HG03565 (cell line): ENCODE data around the gene H2BK1.

Experiments
- ATAC-seq: cut with Tn5 transposase; IDR thresholded peaks from one replicate; pipeline ENCODE4 v1.9.1; 2021; ENCODE audit warnings: mild to moderate bottlenecking, moderate library complexity; ENCODE audit not compliant: unreplicated experiment

The H2BK1 gene

DNA sequence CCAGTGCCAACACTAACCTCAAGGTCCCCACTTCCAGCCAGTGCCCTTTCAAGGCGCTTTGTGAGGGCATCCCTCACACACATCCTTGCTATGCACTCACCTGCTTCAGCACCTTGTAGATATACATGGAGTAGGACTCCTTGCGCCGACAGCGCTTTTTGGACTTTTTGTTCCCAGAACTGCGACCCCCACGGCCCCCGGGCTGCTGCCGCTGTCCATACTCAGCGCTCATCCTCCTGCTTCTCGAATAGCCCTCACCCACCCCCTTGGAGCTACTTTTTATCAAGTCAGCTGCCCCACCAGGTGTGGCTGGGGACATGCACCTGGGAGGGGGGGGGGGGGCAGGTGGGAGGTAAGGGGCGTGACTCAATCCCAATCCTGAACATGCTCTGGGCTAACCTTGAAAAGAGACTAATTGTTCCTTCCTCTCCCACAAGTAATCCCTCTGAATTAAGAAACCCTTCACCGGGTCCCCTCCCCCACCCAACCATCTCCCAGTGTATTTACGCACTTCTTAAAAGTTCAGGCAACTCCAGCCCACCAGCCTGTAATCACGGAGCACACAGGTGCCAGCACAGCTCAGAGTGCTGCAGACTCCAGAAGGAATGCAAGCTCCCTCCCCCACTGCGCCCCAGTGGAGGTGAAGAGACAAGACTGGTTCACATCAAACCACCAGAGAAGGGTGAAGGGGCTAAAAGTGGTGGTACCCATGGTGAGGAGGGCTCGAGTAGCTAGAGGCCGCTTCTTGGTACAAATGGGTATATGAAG lies at the start of gene H2BK1:
H2BK1 (minus strand) TSS at position 402 of the 768 bp plus-strand sequence; CDS start at position 232, 170 bp downstream.
- no peak for ATAC-seq

DNA sequence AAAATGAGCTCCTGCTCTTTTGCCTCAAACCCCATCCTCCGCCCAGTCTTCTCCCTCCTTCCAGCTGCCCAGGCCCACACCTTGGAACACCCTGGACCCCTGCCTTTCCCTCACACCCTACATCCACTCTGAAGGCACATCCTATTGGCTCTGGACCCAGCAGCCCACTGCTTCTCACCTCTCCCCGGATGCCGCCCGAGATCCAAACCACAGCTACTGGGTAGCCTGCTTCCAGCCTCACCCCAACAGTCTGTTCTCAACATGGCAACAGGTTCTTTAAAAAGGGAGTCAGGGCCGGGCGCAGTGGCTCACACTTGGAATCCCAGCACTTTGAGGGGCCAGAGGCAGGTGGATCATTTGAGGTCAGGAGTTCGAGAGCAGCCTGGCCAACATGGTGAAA lies 47.7 kb upstream of the H2BK1 start:
- no peak for ATAC-seq

DNA sequence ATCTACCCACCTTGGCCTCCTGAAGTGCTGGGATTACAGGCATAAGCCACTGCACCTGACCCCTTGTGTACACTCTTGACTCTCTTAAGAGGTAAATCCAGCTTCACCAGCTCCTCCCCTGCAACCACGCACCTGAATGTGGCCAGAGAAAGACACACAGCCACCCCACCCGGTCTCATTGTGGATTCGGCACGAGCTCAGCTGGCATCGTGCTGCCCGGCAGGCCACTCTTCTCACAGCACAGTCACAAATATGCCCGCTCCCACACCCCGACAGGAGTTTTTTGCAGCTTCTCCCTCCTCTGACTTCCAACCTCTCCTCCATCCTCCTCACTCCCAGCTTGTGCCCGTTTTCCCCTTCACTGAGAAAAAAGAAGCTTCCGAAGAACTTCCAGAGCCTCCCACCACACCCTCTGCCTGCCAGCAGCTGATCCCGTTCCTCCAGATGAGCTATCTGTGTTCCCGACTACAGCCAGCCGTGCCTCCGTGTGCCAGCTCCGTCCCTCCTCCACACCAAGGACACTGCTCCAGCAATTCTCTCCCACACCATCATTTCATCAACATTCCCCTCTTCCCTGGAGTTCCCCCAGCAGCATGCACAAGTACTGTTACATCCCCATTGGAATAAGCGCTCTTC lies 46.2 kb upstream of the H2BK1 start:
- ATAC-seq, result no peak

DNA sequence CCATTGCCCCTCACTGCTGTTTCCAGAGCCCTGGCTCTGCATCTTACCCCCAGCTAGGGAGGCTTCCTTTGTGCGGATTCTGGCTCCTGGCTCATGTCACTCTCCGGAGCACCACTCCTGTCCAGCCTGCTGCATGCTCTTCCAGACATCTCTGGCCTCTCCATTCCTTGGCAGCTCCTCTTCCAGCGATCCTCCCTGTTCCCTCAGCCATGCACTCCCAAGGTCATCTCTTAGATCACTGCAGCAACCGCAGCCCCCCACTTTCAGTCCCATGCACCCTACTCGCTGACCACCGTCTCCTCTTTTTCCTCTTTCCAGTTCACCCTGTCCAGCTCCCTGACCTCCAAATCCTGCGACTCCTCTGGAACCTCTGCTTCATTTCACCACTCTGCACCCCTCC lies 45.1 kb upstream of the H2BK1 start:
- ATAC-seq, result no peak

DNA sequence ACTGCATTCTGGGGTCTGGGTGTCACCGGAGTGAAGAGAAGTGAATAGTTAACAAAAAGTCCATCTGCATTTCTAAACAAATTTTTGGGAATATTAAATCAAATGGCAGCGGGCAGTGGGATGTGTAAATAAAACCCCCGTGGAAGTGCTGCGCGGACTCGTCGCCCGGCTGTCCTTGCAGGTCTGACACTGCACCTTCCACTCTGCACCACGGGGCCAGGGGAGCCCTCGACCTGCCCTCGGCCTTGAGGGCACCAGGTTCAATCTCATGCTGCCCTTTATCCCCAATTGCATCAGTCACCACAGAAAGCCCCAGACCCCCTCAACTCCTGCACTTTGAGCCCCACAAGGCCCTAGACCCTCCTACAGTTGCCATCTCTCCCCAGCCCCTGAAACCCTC lies 44.6 kb upstream of the H2BK1 start:
- no peak for ATAC-seq

DNA sequence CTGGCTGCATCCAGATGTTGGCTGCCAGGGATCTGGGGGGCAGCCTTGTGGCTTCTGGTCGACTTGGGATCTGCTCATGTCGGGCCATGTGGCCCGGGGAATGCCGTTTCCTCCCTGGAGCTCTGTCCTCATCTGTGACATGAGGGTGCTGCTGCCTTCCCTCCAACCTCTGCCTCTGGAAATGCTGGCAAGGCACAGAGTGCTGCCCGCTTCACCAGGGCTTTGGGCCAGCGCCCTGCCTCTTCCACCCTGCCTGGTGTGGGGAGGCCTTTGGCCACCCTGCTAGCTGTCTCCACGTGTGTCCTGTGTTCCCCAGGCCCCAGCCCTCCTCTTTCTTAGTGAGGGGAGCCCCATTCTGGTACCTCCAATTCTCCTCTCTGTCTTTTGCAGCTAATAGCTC lies 44.0 kb upstream of the H2BK1 start:
- no peak for ATAC-seq

DNA sequence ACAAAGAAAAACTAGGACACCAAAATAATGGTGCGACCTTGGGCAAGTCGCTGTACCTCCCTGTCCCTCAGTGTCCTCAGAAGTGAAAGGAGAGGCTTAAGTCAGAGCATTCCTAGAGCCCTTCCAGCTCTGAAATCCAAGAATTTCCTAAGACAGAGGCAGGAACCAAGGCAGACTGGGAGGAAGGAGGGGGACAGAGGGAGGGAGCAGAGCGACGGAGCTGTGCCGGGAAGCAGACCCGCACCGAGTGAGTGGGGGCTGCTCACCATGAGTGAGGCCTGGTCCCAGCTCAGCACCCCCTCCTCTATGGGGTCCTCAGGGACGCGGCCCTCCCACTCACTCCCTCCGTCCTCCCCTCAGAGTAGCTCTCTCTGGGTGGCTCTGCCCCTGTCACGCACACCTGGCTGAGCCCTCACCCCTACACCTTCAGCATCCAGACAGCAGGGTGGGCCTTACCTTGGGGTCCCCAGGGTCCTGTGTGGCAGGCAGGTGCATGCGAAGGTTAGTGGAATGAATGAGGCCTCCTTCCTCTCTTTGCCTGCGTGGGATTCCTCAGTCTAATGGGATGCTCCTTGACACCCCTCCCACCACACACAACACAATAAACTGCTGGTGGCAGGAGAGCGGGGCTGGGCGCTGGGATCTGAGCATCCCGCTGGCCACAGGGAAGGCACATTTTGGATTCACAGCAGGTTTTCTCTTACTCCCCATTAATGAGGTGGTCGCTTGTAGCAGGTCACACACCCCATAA lies 42.8 kb upstream of the H2BK1 start:
- no peak for ATAC-seq

DNA sequence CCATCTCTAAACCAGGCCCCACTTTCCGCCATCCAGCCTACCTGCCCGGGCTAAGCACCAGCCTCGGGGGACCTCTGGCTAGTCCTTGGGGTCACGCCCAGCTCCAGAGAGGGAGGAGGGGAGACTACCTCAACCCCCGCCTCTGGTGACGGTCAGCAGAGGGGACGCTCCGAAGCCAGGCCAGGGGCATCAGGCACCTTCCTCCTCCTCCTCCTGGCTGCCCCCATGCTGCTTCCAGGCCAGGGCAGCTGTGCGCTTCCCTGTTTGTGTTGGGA lies 42.2 kb upstream of the H2BK1 start:
- no peak for ATAC-seq

DNA sequence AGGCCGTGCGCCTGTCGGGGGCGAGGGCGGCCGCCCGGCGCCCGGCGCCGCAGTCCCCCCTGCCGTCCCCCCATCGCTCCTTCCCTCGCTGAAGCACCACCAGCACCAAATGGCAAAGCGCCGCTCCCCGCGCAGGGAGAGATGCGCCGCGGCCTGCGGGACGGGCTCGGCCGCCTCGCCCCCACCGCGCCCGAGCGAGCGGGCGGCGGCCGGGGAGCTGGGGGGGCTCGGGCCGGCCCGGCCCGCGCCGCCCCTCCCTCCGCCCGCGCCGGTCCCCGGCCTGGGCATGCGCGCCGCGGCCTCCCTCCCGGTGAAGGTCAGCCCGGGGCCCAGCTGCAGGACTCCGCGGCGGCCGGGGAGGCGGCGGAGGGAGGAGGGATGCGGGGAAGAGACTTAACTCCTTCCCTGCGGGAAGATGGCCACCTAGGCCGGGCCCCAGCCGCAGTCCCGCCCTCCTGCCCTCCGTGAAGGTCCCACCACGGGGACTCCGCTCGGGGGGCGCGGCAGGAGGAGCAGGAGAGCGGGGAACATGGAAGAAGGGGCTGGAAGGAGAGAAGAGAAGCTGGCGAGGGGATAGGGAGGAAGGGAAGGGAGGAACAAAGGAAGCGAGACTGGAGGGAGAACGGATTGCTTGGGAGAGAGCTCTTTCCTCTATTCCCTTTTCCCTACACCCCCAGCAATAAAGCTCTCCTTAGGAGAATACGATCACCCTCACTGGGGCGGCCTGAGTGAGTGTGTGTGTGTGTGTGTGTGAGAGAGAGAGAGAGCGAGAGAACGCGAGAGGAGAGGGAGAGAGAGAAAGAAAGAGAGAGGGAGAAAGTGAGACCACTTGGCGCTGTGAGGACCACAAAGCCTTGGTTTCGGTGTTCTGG lies 41.6 kb upstream of the H2BK1 start:
- ATAC-seq, result no peak

DNA sequence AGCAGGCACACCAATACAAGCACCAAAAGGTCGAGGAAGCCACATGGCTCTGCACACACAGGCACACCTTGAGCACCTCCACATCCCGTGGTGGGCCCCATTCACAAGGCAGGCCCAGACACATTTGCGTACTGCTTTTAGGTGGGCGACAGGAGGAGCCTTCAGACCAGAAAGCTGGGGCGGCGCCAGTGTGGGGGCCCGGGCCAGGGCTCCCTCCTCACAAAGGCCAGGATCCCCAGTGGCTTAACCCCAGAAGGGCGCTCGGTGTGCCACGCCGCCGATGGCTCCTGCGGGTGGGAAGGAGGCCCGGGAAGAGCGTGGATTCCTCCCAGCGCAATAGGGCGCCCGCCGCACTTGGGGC lies 41.0 kb upstream of the H2BK1 start:
- ATAC-seq, result no peak

DNA sequence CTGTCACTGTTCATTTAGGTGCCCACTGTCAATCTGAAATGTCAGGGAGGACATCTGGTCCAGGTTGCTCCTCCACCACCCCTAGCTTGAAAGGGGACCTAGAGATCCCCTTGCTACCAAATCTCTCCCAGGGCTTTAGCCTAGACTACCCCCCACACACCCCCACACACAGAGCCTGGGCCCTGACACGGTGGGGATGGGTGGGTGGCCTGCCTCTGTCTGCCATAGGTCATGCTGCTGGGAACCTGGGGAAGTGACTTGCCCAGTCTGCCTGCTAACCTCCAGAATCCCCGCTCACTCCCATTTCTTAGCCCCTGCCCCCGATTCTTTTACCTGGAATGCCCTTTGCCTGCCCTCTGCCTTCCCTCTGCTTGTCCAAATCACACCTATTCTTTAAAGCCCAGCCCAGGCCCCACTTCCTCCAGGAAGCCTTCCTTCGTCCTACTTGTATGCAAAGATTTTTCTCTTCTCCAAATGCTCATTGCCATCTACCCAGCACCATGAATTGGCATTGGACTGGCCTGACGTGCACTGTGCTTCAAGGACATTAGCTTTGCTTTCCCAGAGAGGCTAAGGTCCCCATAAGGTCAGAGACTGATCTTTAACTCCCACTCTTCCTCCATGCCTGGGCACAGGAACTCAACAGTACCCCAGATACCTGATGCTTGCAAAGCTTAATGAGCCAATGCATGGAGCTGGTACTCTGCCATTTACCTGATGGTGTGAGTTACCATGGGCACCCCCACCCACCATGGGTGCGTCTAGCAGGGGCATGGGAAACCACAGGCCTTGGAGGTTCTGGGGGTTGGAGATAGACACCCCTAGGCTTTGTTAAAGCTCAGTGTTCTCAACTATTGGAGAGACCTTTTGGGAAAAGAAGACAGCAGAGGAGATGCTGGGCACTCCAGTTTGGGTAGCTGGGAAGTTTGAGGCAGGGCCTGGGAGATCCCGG lies 40.2 kb upstream of the H2BK1 start:
- no peak for ATAC-seq

DNA sequence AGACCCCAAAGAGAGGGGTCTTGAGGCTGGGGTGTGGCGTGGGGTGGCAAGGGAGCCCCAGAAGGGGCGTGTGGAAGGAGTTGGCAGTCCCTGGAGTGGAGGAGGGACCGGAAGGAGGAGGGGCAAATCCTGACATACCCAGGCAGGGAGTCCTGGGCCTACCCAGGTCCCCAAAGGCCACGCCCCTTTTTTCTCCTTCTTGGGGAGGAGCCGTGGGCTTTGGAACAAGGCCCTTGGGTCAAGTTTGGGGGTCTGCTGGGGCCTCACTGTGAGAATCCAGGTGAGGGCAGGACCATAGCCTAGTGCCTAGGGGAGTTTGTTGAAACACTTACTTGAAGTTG lies 39.4 kb upstream of the H2BK1 start:
- ATAC-seq, result no peak

DNA sequence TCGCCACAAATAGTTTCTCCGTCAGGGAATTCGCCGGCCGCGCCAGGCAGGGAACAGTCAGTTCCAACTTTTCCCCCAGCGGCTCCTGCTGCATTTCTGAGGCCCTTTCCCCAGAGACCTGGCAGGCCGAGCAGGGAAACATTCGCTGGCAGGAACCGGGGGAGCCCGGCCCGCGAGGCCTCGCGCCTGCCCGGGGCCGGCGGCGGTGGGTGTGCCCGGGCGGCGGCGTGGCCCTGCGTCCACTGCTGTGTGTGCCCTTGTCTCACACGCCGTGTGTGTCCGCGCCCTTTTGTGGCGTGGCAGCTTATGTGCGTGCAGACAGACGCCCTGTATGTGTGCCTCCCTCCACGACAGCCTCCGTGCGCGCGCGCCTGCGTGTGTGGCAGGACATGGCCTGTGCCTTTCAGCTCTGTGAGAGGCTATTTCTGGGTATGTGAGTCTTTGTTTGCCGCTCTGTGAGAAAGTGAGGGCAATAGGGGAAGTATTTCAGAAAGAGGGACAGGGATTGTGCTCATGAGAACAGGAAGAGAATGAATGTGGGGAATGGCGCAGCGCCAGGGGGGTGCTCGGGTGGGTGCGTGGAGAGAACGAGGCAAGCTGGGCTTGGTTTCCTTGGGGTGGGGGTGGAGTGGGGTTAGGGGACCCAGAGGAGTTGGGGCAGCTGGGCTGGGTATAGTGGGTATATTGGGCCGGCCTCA lies 38.9 kb upstream of the H2BK1 start:
- ATAC-seq, result no peak

DNA sequence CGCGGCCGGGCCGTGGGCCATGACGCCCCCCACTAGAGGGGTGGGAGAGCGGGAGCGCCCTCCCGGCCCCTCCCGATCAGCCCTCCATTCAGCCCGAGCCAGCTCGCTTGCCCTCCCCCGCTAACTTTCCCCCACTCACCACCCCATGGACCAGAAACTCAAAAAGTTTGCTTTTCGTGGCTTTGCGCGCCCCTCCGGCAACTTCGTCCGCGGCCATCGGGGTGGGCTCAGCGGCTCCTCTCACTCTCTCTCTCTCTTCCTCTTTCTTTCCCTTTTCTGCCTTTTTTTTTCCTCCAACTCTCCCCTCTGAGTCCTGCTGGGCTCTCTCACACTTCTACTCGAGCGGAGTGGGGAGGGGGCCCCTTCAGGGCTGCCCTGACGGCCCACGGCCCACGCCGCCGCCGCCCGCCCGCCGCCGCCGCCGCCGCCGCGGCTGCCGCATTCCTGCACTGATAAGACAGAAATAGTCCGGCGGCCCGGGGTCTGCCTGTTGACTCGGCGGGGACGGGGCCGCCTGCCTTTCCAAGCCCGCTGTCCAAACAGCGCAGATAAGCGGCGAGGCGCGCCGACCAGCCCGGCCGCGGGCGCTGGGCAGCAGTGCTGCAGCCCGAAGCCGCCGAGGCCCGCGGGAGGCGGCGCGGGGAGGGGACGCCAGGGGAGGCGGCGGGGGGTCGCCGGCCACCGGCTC lies 38.2 kb upstream of the H2BK1 start, which contains the start of gene SMARCD3:
SMARCD3 (minus strand) TSS at position 349 of the 688 bp plus-strand sequence; CDS start at position 217, 132 bp downstream.
- ATAC-seq, result no peak

DNA sequence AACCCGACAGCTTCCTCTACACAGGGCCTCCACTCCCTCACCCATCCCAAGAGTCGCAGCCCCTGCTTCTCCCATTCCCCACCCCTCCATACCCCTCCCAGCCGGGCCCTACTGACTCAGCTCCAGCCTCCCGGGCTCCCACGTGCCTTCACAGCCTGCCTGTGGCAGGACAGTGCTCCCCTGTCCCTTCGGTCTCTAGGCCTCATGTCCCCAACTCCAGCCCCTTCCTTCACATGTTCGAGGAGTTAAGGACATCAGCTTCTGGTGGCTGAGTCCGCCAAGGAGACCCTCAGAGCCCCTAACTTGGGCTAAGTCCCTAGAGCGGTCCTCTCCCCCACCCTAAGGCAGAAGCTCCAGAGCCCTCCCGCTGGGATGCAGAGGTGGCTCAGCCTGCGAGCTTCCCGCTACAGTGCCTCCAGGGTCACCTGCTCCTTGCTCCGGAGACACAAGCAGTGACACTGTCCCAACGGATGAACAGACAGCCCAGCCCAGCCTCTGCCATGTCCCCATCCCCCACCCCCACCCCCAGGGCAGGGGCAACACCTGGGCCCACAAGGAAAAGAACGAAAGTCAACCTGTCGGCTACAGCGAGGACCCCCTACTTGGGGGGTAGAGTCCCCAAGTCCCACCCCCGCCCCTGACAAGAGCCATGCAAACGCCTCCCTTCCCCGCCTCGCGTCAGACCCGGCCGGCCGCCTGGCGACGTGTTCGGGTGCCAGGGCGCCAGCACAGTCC lies 37.5 kb upstream of the H2BK1 start:
- no peak for ATAC-seq

DNA sequence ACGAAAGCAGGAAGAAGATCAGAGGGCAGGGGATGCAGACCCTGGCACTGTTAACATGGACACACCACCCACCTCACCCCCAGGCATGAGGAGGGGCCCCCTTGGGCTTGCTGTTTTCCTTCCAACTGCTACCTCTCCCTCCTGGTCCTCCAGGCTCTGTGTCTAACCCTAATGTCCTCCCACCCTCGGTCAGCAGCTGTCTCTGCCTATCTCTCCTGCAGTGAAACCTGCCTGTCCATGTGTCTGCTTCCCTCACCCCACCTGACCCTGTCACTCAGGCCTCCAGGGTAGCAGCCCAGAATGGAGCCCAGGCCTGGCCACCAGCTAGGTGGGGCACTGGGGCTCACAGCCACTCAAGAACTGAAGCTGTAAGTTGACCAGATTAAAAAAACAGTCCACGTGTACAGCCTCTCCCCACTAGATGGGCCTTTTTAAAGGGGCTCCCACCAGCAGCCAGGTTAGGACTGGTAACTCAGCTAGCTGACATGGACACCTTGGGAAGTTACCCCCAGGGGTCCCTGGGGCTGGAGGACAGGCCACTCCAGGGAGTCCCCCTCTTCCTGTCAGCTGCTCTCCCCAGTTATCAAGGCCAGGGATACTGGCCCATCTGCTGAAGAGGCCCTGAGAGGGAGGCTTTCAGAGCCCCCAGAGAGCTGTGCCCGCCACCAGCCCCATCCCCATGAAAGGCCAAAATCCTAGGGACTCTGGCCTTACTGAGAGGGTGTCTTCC lies 36.7 kb upstream of the H2BK1 start:
- no peak for ATAC-seq

DNA sequence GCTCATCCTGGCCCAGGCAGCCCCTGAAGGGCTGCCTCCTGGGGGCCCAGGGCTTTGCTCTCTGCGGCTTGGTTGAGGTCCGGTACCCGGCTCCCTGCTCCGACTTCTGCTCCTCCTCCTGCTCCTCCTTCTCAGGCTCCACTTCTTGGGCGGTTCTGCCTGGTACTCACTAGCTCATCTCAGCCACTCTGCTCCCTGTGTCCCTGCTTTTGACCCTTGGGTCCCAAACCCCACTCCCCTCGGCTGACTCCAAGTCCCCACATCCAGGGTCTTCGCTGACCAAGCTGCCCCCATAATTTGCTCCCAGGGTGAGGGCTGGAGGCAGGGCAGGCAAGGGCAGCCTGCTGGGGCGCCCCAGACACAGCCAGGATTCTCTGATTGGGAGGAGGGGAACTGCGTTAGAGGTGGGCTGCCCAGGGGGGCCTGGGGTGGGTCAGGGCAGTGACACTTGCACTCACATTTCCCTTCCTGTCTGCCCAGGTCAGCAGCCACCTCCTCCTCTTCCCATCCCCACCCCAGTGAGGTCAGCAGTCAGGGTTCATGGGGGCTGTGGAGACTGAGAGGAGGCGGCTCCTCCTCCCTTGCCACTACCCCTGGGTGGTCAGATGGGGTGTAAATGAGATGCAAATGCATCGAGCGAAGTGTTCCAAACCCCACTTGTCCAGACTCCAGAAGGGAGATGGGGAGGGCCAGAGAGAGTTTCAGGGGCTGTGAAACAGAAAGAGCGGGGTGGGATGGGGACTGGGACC lies 36.0 kb upstream of the H2BK1 start:
- no peak for ATAC-seq
